OCI-LY7 (cell line): ENCODE results near the gene IPO11.

Source experiments
- EZH2phosphoT487 ChIP-seq: fragments of 200-600 bp; sonication (generic); IDR thresholded peaks from 2 replicates; pipeline ENCODE4 v1.6.1; 2018; ENCODE audit warnings: low read depth, borderline replicate concordance, mild to moderate bottlenecking, mixed run types, antibody characterized with exemption, low read length, moderate library complexity, mixed read lengths
- TF ChIP-seq, protein P1 (sequence below): fragments of 200-600 bp; sonication (generic); conservative IDR thresholded peaks from 2 replicates; pipeline ENCODE4 v1.5.1; 2014; ENCODE audit warnings: mild to moderate bottlenecking, antibody characterized with exemption, low read length, moderate library complexity, mixed read lengths

DNA sequence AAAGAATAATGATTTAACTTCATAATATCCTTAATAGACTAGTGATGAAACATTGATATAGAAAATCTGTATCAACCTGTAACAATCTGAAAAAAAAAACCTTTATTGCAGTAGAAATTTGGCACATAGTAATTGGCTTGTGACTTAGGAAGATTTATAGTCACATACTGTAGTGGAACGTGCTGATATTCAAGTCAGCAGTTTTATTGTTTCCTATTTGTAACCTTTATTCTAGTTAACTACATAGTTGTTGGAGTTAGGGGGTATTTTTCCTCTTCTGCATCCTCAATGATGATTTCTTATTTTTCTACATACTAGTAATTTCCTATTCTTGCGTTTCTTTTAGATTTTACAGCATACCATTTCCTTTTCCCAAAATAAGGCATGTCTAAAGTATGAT, 151.5 kb downstream of the IPO11 start:
- TF ChIP-seq, protein P1, sequence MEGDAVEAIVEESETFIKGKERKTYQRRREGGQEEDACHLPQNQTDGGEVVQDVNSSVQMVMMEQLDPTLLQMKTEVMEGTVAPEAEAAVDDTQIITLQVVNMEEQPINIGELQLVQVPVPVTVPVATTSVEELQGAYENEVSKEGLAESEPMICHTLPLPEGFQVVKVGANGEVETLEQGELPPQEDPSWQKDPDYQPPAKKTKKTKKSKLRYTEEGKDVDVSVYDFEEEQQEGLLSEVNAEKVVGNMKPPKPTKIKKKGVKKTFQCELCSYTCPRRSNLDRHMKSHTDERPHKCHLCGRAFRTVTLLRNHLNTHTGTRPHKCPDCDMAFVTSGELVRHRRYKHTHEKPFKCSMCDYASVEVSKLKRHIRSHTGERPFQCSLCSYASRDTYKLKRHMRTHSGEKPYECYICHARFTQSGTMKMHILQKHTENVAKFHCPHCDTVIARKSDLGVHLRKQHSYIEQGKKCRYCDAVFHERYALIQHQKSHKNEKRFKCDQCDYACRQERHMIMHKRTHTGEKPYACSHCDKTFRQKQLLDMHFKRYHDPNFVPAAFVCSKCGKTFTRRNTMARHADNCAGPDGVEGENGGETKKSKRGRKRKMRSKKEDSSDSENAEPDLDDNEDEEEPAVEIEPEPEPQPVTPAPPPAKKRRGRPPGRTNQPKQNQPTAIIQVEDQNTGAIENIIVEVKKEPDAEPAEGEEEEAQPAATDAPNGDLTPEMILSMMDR = no peak
- TF ChIP-seq EZH2phosphoT487 = no peak
